ENCODE measurements around the gene ULK4. TPM values are rescaled to one million over a fixed set of nuclear protein-coding genes. Genes with fewer than 3 reads are reported as not detected.

The ULK4 gene
- polyA plus RNA-seq, 1 donor from 2014 or later: 7.2 TPM

DNA sequence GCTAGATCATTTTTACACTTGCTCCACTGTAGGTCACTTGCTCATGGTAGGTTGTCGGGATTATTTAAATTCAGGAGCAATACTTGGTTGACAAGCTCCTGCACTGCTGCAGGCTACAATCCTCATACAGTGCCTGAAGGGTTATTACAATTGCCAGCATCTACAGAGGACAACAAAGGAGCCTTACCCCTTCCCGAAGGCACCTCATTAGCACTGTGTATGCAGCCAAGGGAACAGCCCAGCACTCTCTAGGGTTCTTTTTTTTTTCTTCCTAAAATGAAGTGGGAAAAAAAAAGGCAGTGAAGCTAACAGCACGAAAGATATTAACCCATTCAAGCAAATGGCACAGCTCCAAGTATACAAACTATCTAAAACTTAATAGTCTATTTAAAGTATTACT lies 142.7 kb downstream of the ULK4 start:
- H3K9me3 ChIP-seq (ENCODE audit: low read length): no peaks in the 10 kb centered on the region
- TF ChIP-seq MXI1 (conservative IDR thresholded peaks at IDR 0.05; ENCODE audit: poor library complexity, severe bottlenecking) (no peak), EP300 (conservative IDR thresholded peaks at IDR 0.05; ENCODE audit: poor library complexity, severe bottlenecking) (no peak), EZH2 (IDR thresholded peaks at IDR 0.05; ENCODE audit: borderline replicate concordance, insufficient read depth, low read length, poor library complexity, severe bottlenecking) (no peak), RAD21 (conservative IDR thresholded peaks at IDR 0.05) (no peak)
- TF ChIP-seq, protein P1, sequence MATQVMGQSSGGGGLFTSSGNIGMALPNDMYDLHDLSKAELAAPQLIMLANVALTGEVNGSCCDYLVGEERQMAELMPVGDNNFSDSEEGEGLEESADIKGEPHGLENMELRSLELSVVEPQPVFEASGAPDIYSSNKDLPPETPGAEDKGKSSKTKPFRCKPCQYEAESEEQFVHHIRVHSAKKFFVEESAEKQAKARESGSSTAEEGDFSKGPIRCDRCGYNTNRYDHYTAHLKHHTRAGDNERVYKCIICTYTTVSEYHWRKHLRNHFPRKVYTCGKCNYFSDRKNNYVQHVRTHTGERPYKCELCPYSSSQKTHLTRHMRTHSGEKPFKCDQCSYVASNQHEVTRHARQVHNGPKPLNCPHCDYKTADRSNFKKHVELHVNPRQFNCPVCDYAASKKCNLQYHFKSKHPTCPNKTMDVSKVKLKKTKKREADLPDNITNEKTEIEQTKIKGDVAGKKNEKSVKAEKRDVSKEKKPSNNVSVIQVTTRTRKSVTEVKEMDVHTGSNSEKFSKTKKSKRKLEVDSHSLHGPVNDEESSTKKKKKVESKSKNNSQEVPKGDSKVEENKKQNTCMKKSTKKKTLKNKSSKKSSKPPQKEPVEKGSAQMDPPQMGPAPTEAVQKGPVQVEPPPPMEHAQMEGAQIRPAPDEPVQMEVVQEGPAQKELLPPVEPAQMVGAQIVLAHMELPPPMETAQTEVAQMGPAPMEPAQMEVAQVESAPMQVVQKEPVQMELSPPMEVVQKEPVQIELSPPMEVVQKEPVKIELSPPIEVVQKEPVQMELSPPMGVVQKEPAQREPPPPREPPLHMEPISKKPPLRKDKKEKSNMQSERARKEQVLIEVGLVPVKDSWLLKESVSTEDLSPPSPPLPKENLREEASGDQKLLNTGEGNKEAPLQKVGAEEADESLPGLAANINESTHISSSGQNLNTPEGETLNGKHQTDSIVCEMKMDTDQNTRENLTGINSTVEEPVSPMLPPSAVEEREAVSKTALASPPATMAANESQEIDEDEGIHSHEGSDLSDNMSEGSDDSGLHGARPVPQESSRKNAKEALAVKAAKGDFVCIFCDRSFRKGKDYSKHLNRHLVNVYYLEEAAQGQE (IDR thresholded peaks at IDR 0.05; ENCODE audit: borderline replicate concordance): no peak
- TF ChIP-seq, protein P2, sequence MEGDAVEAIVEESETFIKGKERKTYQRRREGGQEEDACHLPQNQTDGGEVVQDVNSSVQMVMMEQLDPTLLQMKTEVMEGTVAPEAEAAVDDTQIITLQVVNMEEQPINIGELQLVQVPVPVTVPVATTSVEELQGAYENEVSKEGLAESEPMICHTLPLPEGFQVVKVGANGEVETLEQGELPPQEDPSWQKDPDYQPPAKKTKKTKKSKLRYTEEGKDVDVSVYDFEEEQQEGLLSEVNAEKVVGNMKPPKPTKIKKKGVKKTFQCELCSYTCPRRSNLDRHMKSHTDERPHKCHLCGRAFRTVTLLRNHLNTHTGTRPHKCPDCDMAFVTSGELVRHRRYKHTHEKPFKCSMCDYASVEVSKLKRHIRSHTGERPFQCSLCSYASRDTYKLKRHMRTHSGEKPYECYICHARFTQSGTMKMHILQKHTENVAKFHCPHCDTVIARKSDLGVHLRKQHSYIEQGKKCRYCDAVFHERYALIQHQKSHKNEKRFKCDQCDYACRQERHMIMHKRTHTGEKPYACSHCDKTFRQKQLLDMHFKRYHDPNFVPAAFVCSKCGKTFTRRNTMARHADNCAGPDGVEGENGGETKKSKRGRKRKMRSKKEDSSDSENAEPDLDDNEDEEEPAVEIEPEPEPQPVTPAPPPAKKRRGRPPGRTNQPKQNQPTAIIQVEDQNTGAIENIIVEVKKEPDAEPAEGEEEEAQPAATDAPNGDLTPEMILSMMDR (IDR thresholded peaks at IDR 0.05; ENCODE audit: poor library complexity, severe bottlenecking): no peak

GRCh38 chr3:41808618-41809017 lies 153.3 kb downstream of the ULK4 start:
- Histone ChIP-seq H3K27me3 (ENCODE audit: insufficient read depth, low read depth, low read length) (no peaks in the 10 kb centered on the region), H3K4me2 (ENCODE audit: low read length) (no peak overlapping the region)
- TF ChIP-seq RAD21 (conservative IDR thresholded peaks at IDR 0.05): no peak
- TF ChIP-seq, protein P1 (IDR thresholded peaks at IDR 0.05; ENCODE audit: borderline replicate concordance): no peak
- TF ChIP-seq, protein P2 (IDR thresholded peaks at IDR 0.05; ENCODE audit: poor library complexity, severe bottlenecking): no peak
- TF ChIP-seq TAF1 (IDR thresholded peaks at IDR 0.05; ENCODE audit: low read depth): no peak
- no peak for TF ChIP-seq SMC3 (conservative IDR thresholded peaks at IDR 0.05; ENCODE audit: poor library complexity)
- TF ChIP-seq EP300 (conservative IDR thresholded peaks at IDR 0.05; ENCODE audit: poor library complexity, severe bottlenecking): no peak
- no peak for TF ChIP-seq POLR2AphosphoS5 (IDR thresholded peaks at IDR 0.05)
- TF ChIP-seq MXI1 (conservative IDR thresholded peaks at IDR 0.05; ENCODE audit: poor library complexity, severe bottlenecking): no peak
- no peak for TF ChIP-seq EZH2 (IDR thresholded peaks at IDR 0.05; ENCODE audit: borderline replicate concordance, insufficient read depth, low read length, poor library complexity, severe bottlenecking)

More for the DNA sequence above, 142.7 kb downstream of the ULK4 start:
- no peak overlapping the region for H3K4me2 ChIP-seq (ENCODE audit: low read length)
- H3K9ac ChIP-seq (ENCODE audit: low read length): no peak overlapping the region
- H2AFZ ChIP-seq (ENCODE audit: low read depth, low read length): no peak overlapping the region
- H3K4me3 ChIP-seq (ENCODE audit: low read length): no peak overlapping the region
- no peaks in the 10 kb centered on the region for H3F3A ChIP-seq (ENCODE audit: insufficient read depth, low read length, poor library complexity, severe bottlenecking)
- H3K36me3 ChIP-seq (ENCODE audit: insufficient read depth, low read length): no peaks in the 10 kb centered on the region
- H3K9me2 ChIP-seq (ENCODE audit: insufficient read depth, low read length): no peaks in the 10 kb centered on the region
- no peaks in the 10 kb centered on the region for H3K27me3 ChIP-seq (ENCODE audit: insufficient read depth, low read depth, low read length)
- no peaks in the 10 kb centered on the region for H4K20me1 ChIP-seq (ENCODE audit: insufficient read depth)
- no peaks in the 10 kb centered on the region for H3K79me2 ChIP-seq (replicated peaks; ENCODE audit: insufficient read depth, low read length)
- no peak overlapping the region for H3K27ac ChIP-seq (ENCODE audit: low read length)

More at GRCh38 chr3:41808618-41809017, 153.3 kb downstream of the ULK4 start:
- Histone ChIP-seq H3K79me2 (replicated peaks; ENCODE audit: insufficient read depth, low read length) (no peaks in the 10 kb centered on the region), H3K27ac (ENCODE audit: low read length) (no peak overlapping the region), H3F3A (ENCODE audit: insufficient read depth, low read length, poor library complexity, severe bottlenecking) (no peaks in the 10 kb centered on the region), H2AFZ (ENCODE audit: low read depth, low read length) (no peak overlapping the region), H3K36me3 (ENCODE audit: insufficient read depth, low read length) (no peaks in the 10 kb centered on the region), H3K9me3 (ENCODE audit: low read length) (no peaks in the 10 kb centered on the region), H3K9me2 (ENCODE audit: insufficient read depth, low read length) (no peaks in the 10 kb centered on the region), H4K20me1 (ENCODE audit: insufficient read depth) (no peaks in the 10 kb centered on the region), H3K4me3 (ENCODE audit: low read length) (no peak overlapping the region), H3K9ac (ENCODE audit: low read length) (no peak overlapping the region)

Measured in neural cell (in vitro differentiated cells).